Limb (tissue), 2 donors: ENCODE results near the gene ANKRD66.

Experiments
- DNase-seq, 2 donors: peaks; one replicate each; pipeline ENCODE4 v3.0.0-alpha.2; 2016; ENCODE audit errors: extremely low spot score in 2 of 2

ANKRD66 gene

DNA sequence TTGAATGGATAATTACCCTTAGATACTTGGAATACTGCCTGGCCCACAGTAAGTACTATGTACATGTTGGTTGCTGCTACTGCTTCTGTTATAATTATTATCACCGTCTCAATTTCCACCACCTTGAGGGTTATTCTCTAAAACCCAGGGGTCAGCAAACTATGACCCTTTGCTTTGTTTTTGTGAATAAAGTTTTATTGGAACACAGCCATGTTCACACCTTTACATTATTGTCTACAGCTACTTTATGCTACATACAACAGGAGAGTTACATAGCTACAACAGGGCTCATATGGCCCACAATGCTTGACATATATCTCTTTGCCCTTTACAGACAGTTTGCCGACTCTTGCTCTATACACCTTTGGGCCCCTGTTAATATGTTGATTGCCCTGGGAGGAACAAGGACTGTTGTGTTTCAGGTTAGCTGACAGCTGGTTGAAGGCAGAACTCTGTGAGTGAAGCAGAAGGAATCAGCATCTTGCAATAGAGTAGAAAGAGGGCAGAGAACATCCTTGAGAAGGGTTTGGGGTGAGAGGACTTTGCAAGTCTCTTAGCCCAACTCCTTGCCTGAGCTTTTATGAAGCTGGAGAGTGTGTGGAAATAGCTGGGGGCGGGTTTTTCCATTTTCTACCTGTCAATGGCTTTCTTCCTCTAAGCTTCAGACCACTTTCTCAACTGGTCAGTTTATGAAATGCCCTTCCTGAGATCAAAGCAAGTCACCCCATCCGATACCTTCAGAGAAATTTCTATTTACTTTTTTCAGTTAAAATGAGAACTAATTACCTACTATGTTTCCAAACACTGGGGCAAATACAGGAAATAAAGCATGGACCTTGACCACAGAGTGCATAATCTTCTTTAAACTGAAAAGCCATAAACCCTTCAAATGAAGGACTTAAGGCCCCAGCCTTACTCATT is 43.0 kb downstream of the ANKRD66 start:
- no peak for DNase-seq

DNA sequence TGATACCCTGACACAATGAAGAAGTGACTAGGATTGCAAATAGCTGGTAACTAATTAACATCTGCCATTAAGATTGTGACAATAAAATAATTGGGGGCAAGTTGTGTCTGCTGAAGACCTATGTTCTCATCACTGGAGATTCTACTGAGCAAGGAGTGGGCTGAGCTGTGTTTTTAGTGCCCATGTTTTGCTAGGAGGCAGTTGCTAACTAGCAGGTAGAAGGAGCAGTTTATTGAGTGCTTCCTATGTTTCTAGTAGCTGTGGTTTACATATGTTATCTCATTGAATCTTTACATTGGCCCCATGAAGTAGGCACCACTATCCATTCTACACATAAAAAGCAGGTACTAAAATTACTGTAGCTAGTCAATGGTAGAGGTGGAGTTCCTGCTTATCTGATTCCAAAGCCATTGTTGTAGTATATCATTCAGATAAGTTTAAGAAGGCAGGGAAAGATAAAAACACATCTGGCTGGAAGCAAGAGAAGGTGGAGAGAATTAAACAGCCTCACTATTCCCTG is 43.7 kb downstream of the ANKRD66 start:
- no peak for DNase-seq

DNA sequence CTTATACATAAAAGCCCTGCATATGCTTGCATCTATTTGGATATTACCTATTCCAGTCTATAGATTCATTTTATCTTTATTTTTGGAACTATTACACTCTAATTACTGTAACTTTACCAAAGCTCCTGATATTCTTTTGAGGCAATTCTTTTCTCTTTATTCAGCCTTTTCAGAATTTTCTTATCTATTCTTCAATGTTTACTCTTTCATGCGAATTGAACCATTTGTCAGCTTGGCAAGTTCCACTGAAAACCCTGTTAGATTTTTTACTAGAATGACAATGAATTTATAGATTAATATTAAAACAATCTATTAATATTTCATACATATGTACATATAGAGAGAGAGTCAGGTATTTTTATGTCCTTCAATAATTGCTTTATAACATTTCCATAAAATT is 45.9 kb downstream of the ANKRD66 start:
- no peak for DNase-seq

DNA sequence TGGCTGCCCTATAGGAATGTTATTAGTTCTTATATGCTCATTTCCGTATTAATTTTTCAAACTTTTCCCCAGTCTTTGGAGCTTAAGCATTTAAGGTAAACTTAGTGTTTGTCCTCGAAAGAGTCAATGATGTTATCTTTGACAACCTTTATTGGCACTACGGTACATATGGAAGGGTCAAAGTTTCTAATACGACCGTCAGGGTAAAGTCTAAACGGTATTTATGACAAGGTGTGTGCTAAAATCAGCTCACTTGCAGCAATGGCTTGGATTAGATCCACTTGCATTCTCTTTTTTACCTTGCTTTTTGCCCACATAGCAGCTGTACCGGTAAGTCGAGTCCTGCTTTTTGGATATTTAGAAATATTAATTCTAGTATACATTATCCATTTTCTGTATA is 46.4 kb downstream of the ANKRD66 start, which contains the start of gene MEP1A:
Gene MEP1A, plus strand, starts transcription at position 252 of the 400 bp plus-strand sequence. Its CDS starts 10 bp downstream, at position 262.
- no peak for DNase-seq

DNA sequence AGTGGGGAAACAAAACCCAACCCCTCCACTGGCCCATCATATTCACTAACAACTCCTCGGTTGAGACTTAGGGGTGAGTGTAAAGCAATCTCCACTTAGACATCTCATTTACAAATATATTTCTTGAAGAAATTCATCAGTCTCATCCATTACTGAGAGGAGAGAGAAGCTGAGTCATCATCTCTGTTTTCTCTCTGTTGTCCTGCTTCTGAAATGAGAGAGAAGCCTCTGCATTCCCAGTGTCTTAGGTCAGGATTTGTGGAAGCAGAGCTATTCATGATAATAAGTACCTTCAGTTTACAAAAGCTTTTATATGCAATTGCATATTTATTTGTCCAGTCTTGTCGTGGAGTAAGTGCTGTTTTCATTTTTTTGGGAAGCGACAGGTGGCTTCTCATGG is 47.3 kb downstream of the ANKRD66 start:
- no peak for DNase-seq

DNA sequence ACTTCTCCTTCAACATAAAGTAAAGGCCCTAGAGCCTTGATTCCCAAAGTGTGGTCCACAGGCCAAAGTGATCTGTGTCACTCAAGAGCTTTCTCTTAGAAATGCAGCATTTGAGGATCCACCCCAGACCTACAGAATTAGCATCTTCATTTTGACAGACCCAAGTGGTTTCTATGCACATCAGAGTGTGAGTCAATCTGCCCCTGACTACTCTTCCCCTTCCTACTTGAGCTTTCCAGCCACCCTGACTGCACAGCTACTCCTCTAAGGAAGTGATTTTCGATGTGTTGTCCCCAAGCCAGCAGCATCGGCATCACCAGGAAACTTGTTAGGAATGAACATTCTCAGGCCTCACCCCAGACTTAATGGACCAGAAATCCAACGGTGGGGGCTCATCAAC is 49.1 kb downstream of the ANKRD66 start:
- no peak for DNase-seq

GRCh38 chr6:46796848-46797580 is 50.3 kb downstream of the ANKRD66 start:
- no peak for DNase-seq

DNA sequence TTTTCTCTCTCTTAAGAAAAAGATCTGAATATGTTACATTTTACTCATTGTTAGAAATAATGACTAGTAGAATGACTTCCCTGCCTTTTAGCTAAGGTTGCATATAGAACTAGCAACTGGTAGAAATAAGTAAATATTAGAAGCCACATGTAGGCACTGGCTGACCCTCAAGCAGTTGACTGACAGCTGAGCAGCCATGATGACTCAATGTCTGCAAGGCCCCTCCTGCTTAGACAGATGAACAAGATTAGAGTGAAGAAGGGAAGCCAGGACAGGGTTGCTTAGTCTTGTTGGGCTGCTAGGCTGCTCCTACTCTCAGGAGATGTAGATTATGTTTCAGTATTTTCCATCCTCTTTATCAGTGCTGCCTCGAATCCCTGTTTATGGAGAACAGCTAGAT is 52.9 kb downstream of the ANKRD66 start:
- no peak for DNase-seq

DNA sequence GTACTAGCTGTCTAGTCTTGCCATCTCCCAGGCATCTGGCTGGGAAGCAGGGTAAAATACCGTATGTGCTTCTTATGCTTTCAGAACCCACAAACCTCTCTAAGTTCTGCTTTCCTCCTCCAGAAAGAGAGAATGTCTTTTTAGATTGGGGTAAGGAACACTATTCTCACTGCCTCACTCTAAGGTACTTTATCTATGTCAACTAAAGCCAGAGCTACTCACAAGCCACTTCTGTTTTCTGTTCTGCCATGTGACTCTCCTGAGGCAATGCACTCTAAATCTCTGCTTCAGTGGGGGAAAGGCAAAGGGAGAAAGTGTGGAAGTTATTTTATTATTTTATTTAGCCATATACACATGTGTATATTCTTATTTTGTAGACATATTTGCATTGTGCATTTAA is 62.1 kb downstream of the ANKRD66 start:
- DNase-seq, result no peak
